ENCODE data around the gene BUD23. TPM values are rescaled to one million over a fixed set of nuclear protein-coding genes. Genes with fewer than 3 reads are reported as not detected.

Gene BUD23
- total and polyA plus RNA-seq, 9 of the 15 experiments (the other 6 are each of a cell fraction or from before 2014, with no cell fraction given) = 79.5 to 270 (median 150) TPM

GRCh38 chr7:73738612-73739386, 55.4 kb downstream of the BUD23 start, which contains the start of gene ABHD11 (continued):
- TF ChIP-seq GABPB2 (CRISPR knock-in tag; conservative IDR thresholded peaks at IDR 0.05) (no peak), ZBTB33 (CRISPR knock-in tag; IDR thresholded peaks at IDR 0.05) (peak; percentile 53; the same call in 1 of the 2 replicates), REST (IDR thresholded peaks at IDR 0.05; ENCODE audit: borderline replicate concordance) (peak; percentile 50), REST (CRISPR knock-in tag; IDR thresholded peaks at IDR 0.05; ENCODE audit: low read depth) (peak; percentile 83), POU5F1 (IDR thresholded peaks at IDR 0.05; ENCODE audit: borderline replicate concordance, low read depth, low read length, partially characterized antibody) (no peak), HNRNPL (IDR thresholded peaks at IDR 0.05; ENCODE audit: low read depth, low read length) (peak; percentile 99), IRF1 (CRISPR knock-in tag; IDR thresholded peaks at IDR 0.05; ENCODE audit: borderline replicate concordance) (no peak), NFRKB (IDR thresholded peaks at IDR 0.05; ENCODE audit: low read depth) (no peak), ZNF354B (CRISPR knock-in tag; IDR thresholded peaks at IDR 0.05) (no peak), CHD4 (IDR thresholded peaks at IDR 0.05; ENCODE audit: insufficient read depth, insufficient replicate concordance, low read depth, low read length, poor library complexity, severe bottlenecking) (no peak), SMAD3 (CRISPR knock-in tag; conservative IDR thresholded peaks at IDR 0.05) (peak; percentile 72; the same call in 1 of the 2 replicates), ZKSCAN8 (CRISPR knock-in tag; IDR thresholded peaks at IDR 0.05) (no peak), HDAC8 (tag; IDR thresholded peaks at IDR 0.05) (0 out of 2 replicates have a peak, but pooled peaks have one; percentile 46), HDAC2 (IDR thresholded peaks at IDR 0.05) (no peak), PHB2 (IDR thresholded peaks at IDR 0.05; ENCODE audit: low read depth) (no peak), LCOR (CRISPR knock-in tag; IDR thresholded peaks at IDR 0.05) (no peak; the same call in none of the 2 replicates)
